Panc1 (cell line): Measurements from ENCODE around the gene TCEAL2. TPM values are rescaled to one million over a fixed set of nuclear protein-coding genes. Genes with fewer than 3 reads are reported as not detected.

Experiments used
- ATAC-seq: fragments of 200-7000 bp; cut with Tn5 transposase; 2 replicates; pipeline ENCODE4 v1.9.1; 2020; ENCODE audit warnings: mild to moderate bottlenecking, moderate library complexity
- BruUV-seq: library from RNA; stranded (reverse); fragments of 400-500 nt; replicated peaks from 2 replicates; lab custom pipeline; 2021; lab: Mats Ljungman, UMichigan
- CTCF ChIA-PET: fragments of 300-600 bp; sonication (Branson Sonifier 250); formaldehyde crosslinking; loops from one replicate; lab custom pipeline; 2022; ENCODE audit warnings: antibody characterized with exemption; lab: Charles Lee
- POLR2A ChIA-PET: fragments of 300-600 bp; sonication (Branson Sonifier 250); formaldehyde crosslinking; loops from one replicate; lab custom pipeline; 2022; ENCODE audit warnings: antibody characterized with exemption; lab: Charles Lee
- DNase-seq: peaks from one replicate; pipeline ENCODE4 v3.0.0-alpha.2; 2010; ENCODE audit warnings: low read depth, low spot score
- H3K27ac ChIP-seq: 2 replicates; pipeline ENCODE4 v1.5.1; 2011; ENCODE audit warnings: mild to moderate bottlenecking, low read length, inconsistent platforms
- H3K27me3 ChIP-seq: fragments of 200-500 bp; sonication (Bioruptor generic); 2 replicates; pipeline ENCODE4 v1.6.0; 2014; ENCODE audit warnings: low read length, inconsistent platforms; ENCODE audit not compliant: control insufficient read depth, insufficient read depth
- H3K36me3 ChIP-seq: fragments of 200-500 bp; sonication (Bioruptor generic); 2 replicates; pipeline ENCODE4 v1.5.1; 2014; ENCODE audit warnings: inconsistent platforms, mild to moderate bottlenecking, low read length, moderate library complexity; ENCODE audit not compliant: control insufficient read depth, insufficient read depth
- H3K4me1 ChIP-seq: 2 replicates; pipeline ENCODE4 v1.5.1; 2011; ENCODE audit warnings: inconsistent platforms, mild to moderate bottlenecking, low read length, moderate library complexity; ENCODE audit not compliant: control insufficient read depth, insufficient read depth
- H3K4me3 ChIP-seq, 2 experiments: 2 replicates each; pipeline ENCODE4 v1.5.1; 2011 to 2012; ENCODE audit warnings: low read depth in 2 of 2, low read length in 2 of 2, mild to moderate bottlenecking in 2 of 2, inconsistent platforms in 1 of 2, moderate library complexity in 1 of 2
- H3K9me3 ChIP-seq: fragments of 200-500 bp; sonication (Bioruptor generic); 2 replicates; pipeline ENCODE4 v1.5.1; 2014; ENCODE audit warnings: low read depth, mild to moderate bottlenecking, inconsistent platforms, low read length, moderate library complexity; ENCODE audit not compliant: control insufficient read depth, insufficient read depth
- POLR2AphosphoS5 ChIP-seq: IDR thresholded peaks from 2 replicates; pipeline ENCODE4 v1.6.1; 2012; ENCODE audit warnings: mild to moderate bottlenecking, low read depth, low read length, moderate library complexity
- SIN3A ChIP-seq: IDR thresholded peaks from 2 replicates; pipeline ENCODE4 v1.6.1; 2012; ENCODE audit warnings: low read depth, mild to moderate bottlenecking, low read length, moderate library complexity, borderline replicate concordance; ENCODE audit not compliant: insufficient read depth
- TCF7L2 ChIP-seq: IDR thresholded peaks from 2 replicates; pipeline ENCODE4 v1.6.1; 2011; ENCODE audit warnings: mild to moderate bottlenecking, low read depth, low read length, inconsistent platforms
- in situ Hi-C: cut with HindIII; loops from 2 replicates; pipeline ENCODE4 v1.10.0; 2016; ENCODE audit warnings: low sequenced_read_pairs, low pct_unique_long_range_greater_than_20kb
- intact Hi-C: fragments of 100-400 bp; cut with micrococcal nuclease; formaldehyde crosslinking; loops from one replicate; pipeline ENCODE4 v1.10.0; 2022; ENCODE audit not compliant: unreplicated experiment
- total RNA-seq: library from RNA; stranded (reverse); gene quantifications from one replicate; pipeline ENCODE4 v1.2.1, GENCODE V29; 2021; ENCODE audit not compliant: unreplicated experiment
- TF ChIP-seq, protein P1 (sequence below), 2 experiments: IDR thresholded peaks; 2 replicates each; pipeline ENCODE4 v1.6.1; 2011 to 2012; ENCODE audit warnings: low read depth in 2 of 2, control low read depth in 1 of 2, low read length in 1 of 2, mild to moderate bottlenecking in 1 of 2, moderate library complexity in 1 of 2; ENCODE audit not compliant: insufficient read depth in 1 of 2
- TF ChIP-seq, protein P2 (sequence below): fragments of 450-650 bp; IDR thresholded peaks from 2 replicates; pipeline ENCODE4 v1.5.1; 2017; ENCODE audit warnings: mild to moderate bottlenecking

TCEAL2 gene
- total RNA-seq, 1 experiment from 2014 or later: not detected

DNA sequence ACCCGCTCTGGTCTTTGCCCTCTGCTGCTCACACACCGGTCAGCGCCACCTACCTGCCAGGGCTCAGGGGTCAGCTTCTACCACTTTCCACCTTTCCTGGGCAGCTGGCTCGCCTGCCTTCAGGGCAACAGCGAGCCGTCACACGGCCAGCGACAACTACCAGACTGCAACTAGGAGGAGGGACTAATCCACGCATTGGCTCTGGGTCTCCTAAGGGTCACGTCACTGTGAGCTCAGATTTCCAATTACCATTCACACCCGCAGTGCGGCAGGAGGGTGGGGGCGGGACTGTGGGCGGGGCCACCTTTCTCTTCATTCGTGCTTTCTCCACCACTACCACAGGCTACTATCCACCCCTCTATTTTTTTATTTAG is 30.3 kb downstream of the TCEAL2 start, which contains the start of gene BEX5:
Gene BEX5 (minus strand): TSS at position 172 of the 374 bp plus-strand sequence. CDS start 1,712 bp downstream, outside the sequence.
- TF ChIP-seq TCF7L2: no peak
- no peak for TF ChIP-seq SIN3A
- TF ChIP-seq, protein P1, sequence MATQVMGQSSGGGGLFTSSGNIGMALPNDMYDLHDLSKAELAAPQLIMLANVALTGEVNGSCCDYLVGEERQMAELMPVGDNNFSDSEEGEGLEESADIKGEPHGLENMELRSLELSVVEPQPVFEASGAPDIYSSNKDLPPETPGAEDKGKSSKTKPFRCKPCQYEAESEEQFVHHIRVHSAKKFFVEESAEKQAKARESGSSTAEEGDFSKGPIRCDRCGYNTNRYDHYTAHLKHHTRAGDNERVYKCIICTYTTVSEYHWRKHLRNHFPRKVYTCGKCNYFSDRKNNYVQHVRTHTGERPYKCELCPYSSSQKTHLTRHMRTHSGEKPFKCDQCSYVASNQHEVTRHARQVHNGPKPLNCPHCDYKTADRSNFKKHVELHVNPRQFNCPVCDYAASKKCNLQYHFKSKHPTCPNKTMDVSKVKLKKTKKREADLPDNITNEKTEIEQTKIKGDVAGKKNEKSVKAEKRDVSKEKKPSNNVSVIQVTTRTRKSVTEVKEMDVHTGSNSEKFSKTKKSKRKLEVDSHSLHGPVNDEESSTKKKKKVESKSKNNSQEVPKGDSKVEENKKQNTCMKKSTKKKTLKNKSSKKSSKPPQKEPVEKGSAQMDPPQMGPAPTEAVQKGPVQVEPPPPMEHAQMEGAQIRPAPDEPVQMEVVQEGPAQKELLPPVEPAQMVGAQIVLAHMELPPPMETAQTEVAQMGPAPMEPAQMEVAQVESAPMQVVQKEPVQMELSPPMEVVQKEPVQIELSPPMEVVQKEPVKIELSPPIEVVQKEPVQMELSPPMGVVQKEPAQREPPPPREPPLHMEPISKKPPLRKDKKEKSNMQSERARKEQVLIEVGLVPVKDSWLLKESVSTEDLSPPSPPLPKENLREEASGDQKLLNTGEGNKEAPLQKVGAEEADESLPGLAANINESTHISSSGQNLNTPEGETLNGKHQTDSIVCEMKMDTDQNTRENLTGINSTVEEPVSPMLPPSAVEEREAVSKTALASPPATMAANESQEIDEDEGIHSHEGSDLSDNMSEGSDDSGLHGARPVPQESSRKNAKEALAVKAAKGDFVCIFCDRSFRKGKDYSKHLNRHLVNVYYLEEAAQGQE (IDR thresholded peaks at IDR 0.05; ENCODE audit: insufficient read depth in 1 of 2, low read depth in 2 of 2, low read length in 1 of 2): no peak
- TF ChIP-seq POLR2AphosphoS5: no peak
- TF ChIP-seq, protein P2, sequence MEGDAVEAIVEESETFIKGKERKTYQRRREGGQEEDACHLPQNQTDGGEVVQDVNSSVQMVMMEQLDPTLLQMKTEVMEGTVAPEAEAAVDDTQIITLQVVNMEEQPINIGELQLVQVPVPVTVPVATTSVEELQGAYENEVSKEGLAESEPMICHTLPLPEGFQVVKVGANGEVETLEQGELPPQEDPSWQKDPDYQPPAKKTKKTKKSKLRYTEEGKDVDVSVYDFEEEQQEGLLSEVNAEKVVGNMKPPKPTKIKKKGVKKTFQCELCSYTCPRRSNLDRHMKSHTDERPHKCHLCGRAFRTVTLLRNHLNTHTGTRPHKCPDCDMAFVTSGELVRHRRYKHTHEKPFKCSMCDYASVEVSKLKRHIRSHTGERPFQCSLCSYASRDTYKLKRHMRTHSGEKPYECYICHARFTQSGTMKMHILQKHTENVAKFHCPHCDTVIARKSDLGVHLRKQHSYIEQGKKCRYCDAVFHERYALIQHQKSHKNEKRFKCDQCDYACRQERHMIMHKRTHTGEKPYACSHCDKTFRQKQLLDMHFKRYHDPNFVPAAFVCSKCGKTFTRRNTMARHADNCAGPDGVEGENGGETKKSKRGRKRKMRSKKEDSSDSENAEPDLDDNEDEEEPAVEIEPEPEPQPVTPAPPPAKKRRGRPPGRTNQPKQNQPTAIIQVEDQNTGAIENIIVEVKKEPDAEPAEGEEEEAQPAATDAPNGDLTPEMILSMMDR: no peak
- ChIA-PET CTCF (interaction anchor here (0.7 kb wide), 1 partner anchor 91 kb away, joined by 8 read pairs; no protein-coding TSS in a partner anchor), POLR2A (no interaction called here)
- no peak for DNase-seq
- Histone ChIP-seq H3K27ac (no peak within 1 kb of the TSS), H3K36me3 (no peaks in the 10 kb centered on the region), H3K4me1 (peaks cover 2% of the 10 kb centered on the region; the same call in 1 of the 2 replicates), H3K27me3 (peaks cover 11% of the 10 kb centered on the region), H3K4me3 (peak within 1 kb of the TSS; percentile 13 to 66), H3K9me3 (no peaks in the 10 kb centered on the region)
- no TSS peak for BruUV-seq
- in situ Hi-C loops (no loop called here), intact Hi-C loops (no loop called here)
- peak; percentile 89 for ATAC-seq

Other genes with a start within 250 kb of the TCEAL2 start
- 5.7 TPM for gene ZMAT1, start 193.7 kb upstream of the TCEAL2 start, total RNA-seq
- not detected for gene TCEAL6, start 16.8 kb downstream of the TCEAL2 start, total RNA-seq
- 0.21 TPM for gene BEX5, start 30.3 kb downstream of the TCEAL2 start, total RNA-seq
- not detected for gene TCP11X1, start 89.6 kb downstream of the TCEAL2 start, total RNA-seq
- not detected for gene NXF2, start 121.5 kb downstream of the TCEAL2 start, total RNA-seq